GM21360 (cell line): ENCODE measurements around the gene SERPINA9.
"Not testable (repeated sequence)": the region's sequence is repeated elsewhere in the genome, so short reads cannot be mapped to it uniquely, and the experiment has no call there.

Source experiments
- ATAC-seq: cut with Tn5 transposase; IDR thresholded peaks from one replicate; pipeline ENCODE4 v1.9.1; 2021; ENCODE audit warnings: mild to moderate bottlenecking, moderate library complexity; ENCODE audit not compliant: unreplicated experiment

SERPINA9 gene, protein sequence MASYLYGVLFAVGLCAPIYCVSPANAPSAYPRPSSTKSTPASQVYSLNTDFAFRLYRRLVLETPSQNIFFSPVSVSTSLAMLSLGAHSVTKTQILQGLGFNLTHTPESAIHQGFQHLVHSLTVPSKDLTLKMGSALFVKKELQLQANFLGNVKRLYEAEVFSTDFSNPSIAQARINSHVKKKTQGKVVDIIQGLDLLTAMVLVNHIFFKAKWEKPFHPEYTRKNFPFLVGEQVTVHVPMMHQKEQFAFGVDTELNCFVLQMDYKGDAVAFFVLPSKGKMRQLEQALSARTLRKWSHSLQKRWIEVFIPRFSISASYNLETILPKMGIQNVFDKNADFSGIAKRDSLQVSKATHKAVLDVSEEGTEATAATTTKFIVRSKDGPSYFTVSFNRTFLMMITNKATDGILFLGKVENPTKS

DNA sequence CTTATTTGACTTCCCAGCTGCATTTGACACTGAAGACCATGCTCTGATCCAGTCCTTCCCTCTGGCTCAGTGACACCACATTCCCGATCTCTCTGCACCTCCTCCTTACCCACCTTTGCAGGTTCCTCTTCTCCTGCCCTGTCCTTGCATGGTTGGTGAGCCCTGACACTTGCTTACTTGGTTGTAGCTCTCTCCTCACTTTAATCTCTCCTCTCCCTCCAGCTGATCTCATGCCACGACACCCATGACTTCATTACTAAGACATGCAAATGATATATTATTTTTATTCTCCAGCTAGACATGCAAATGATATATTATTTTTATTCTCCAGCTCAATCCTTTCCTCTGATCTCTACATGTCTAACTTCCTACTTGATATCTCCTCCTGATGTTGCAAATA, at the start of gene SERPINA9:
TSS of gene SERPINA9 (minus strand) at position 175 of the 400 bp plus-strand sequence. CDS start 6,357 bp downstream, outside the sequence.
- no peak for ATAC-seq

DNA sequence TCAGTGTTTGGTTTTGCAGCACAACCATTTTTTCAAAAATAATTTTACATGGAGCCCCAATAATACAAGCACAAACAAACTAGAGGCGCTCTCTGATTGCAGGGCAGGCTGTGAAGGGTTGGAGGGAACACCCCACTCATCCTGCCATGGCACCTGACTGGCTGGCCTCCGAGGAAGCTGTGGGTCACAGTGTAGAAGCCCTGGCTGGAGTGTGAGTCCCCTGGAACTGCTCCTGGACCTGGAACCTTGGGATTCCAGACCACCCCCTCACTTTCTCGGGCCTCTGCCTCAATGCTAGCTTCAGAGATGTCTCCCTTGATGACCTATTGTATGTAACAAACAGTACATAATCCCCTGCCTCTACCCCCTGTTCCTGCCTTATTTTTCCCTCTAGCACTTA, 48.1 kb upstream of the SERPINA9 start:
- no peak for ATAC-seq

DNA sequence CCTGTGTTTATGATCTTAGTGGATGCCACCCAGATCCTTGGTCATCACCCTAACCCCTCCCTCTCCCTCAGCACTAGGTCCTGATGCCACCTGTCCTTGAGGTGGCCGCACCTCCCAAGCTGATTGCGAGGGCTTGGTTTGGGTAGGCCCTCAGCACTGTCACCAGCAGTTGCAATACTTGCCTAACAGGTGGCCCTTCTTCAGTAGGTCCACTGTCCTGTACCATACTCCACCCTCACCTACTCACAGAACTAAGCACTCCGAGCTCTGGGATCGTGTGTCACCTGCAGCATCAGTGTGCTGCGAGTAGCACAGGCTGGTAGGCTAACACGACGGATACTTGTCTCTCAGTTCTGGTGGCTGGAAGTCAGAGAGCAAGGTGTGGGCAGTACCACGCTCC, 47.3 kb upstream of the SERPINA9 start:
- no peak for ATAC-seq

DNA sequence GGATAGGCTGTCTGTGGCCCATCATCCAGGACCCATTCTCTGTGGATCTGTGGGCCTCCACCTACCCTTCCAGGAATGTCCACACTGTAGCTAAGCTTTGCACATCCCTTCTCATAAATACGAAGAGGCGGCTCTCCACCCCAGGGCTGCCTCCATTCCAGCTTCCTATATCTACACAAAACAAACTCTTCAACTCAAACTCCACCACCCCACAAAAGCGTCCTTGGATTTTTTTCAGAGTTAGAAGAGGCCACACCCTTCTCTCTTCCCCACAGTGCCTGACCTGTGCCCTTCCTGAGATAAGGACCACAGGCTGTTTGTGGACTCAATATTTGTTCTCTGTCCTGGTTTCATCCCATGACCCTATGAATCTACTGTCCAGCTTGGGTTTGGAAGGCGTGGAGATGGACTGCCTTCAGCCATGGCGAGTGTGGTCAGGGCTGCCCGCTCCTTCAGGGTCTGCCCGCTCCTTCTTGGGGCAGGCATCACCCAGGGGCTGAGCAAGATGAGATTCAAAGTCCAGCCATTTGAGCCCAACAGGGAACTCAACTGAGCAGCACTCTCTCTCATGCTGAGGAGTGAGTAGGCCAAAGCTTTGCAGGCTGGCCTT, 46.2 kb upstream of the SERPINA9 start:
- no peak for ATAC-seq

DNA sequence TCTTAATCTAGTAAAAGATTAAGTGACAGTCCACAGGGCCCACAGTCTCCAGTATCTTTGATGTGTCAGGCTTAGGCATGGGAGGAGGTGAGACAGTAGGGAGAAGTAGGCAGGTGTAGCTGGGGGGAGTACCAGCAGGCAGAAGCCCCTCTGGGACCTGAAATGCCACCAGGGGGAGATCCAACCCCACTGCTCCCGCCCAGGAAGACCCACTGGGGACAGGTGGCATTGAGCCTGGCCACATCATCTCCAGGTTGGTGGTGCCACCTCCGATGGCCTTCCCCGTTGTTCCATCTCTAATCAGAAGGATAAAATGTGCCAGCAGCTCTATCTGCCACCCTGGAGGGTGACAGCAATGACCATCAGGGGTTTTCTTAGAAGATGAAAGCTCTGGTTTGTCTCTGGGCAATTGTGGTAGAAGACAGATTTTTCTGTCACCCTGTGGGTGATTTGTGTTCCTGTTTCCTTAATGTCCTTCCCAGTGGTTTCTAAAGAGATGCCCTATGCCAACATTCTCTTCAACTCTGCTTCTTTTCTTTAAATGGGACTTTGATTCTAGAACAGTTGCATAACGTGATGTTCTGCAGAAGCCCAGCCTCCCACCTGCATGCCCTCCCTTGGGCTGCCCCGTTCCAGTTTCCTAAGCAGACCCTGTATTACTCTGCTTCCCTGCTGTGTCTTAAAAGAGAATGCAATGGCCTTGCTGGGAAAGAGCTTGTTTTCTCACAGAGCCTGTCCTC, 45.5 kb upstream of the SERPINA9 start:
- ATAC-seq, result no peak

DNA sequence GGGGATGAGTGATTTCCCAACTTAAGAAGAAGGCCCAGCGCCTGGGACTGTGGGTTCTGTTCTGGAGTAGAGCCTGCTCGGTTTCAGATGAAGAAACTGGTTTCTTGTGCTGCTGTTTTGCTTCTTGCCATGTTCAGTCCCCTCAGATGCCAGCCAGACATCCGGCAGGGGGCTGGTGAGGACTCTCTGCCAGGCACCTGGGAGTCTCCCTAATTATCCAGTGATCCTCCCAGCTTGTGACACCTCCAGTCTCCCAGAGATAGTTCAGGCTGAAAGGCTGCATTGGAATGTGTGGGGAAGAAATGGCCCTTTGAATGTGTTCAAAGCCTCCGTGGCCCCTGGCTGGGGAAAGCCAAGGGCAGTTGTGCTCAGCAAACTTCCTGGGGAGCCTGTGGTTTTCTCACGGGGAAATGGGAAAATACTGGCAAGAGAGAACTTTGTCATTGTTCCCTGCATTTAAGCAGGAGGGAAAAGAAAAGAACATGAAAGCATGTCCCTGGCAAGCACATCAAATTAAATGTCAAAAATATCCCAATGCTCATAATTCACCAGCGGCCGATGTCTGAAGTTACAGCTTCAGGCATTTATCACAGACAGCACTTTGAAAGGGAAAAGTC, 41.8 kb upstream of the SERPINA9 start:
- ATAC-seq, result no peak

DNA sequence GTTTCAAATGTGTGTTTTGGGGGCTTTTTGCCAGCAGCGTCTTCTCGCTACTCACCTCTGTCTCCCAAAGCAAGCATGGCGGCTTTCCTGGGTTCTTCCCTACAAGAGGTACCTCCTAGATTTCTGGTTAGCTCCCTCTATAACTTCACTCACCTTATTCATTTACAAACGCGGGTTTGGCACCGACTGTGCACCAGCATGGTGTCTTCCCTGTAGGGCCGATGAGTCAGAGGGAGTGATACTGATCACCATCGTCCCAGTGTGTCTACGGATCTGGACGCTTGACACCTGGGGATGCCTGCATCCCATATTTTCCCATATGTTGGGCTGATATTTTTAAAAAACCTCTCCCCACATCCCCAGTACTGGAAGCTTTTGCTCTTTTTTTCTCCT, 41.2 kb upstream of the SERPINA9 start:
- ATAC-seq, result no peak

DNA sequence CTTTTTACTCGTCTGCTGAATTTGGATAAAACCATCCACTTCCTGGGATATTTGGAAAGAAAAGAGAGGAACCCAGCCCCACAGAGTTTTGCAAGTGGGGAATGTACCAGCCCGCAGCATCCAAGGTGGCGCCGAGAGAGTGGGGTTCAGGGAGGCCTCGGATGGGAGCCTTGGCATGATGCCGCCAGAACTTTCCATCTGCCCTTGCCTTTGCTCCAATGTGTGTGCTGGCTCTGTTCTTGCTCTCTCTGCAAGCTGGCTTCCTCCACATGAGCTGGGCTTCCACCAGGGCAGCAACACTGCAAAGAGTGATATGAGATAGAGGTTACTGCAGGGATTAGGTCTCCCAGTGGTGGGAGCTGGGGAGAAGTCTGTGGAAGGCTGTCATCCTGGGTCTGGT, 39.9 kb upstream of the SERPINA9 start:
- no peak for ATAC-seq

DNA sequence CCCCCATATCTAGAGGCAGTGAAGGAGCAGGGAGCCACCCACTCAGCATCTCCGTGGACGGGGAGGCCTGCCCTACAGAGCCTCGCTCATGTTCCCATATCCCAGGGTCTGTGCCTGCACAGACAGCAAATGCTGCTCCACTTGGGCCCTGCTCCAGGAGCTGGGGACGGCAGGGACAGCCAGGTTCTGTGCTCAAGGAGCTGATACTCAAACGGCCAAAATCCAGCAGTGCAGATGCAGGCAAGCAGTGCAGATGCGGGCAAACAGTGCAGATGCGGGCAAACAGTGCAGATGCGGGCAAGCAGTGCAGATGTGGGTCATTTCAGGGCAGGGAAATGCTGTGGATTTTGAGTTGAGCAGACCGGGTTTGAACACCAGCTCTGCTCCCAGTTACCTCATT, 39.4 kb upstream of the SERPINA9 start:
- no peak for ATAC-seq

DNA sequence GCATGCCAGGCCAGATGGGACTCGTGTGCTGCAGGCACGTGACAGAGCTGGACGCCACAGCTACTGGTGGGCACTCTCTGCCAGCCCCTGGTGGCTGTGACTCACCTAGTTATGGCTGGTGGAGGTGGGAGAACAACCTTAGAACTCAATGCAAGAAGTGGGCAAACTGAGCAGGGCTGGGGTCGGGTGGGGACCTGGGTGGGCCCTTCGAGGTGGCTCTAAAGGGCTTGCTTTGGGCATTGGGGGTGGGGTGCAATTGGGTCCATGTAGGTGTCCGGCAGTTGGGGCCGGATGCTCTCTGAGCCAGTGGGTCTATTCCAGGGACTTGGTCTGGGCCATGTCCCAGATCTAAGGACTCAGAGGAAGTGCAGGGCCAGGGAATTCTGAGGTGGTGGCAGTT, 38.4 kb upstream of the SERPINA9 start:
- no peak for ATAC-seq

DNA sequence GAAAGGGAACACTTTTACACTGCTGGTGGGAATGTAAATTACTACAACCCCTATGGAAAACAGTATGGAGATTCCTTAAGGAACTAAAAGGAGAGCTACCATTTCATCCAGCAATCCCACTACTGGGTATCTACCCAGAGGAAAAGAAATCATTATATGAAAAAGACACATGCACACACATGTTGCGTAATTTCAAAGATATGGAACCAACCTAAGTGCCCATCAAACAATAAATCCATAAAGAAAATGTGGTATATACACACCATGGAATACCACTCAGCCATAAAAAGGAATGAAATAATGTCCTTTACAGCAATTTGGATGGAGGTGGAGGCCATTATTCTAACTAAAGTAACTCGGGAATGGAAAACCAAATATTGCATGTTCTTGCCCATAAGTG, 34.5 kb upstream of the SERPINA9 start:
- ATAC-seq, result not testable (repeated sequence)

DNA sequence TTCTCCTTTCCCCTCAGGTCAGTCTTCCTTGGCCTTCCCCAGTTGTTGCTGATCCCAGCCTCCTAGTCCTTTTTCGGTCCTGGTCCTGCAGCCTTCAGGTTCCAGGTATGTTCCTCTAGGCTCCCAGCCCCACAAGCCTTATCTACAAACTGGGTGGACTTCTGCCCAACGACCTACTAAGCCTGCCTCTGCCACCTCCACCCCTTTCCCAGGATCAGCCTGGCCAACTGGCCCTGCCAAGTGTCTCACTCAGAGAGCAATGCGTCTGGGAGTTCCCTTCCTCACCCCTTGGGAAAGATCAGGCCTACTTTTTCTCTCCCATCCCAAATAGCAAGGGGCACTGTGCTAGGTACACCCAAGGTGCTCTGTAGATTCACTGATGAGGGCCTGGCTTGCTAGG, 33.4 kb upstream of the SERPINA9 start, which contains the start of gene SERPINA12:
TSS of gene SERPINA12 (minus strand) at position 114 of the 400 bp plus-strand sequence. CDS start 11,072 bp downstream, outside the sequence.
- no peak for ATAC-seq

DNA sequence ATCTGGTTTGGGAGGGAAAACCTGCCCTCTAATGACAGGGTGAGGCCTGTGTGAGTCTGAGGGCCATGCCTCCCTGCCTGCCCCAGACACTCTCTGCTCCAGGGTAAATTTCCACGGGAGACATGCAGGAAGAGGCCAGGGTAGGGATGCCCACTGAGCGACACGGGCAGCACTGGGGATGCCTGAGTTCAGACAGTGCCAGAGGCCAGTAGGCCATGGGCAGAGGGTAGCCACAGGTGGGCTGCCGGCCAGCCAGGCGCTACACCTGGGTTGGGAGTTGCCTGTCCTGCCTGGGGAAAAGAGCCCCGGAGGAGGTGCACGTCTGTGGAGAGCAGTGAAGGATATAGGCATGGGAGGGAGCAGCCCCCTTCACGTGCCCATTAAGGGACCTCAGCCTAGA, 29.6 kb upstream of the SERPINA9 start:
- ATAC-seq, result no peak

DNA sequence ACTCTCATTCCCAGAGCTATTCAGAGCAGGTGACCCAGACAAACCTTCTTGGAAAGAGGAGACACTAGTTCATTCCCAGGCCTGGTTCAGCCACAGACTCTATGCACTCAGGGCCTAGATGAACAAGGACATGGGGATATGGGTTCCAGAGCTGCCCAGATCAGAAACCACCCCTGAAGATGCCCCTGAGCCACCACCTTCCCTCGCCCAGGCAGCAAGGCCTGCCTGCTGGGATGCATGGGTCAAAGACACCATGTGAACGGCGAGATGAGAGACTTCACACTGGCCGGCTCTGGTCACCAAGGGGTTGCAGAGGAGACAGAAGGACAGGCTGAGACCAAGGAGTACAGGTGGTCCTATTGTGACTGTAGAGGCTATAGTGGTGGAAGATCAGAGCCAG, 29.2 kb upstream of the SERPINA9 start:
- no peak for ATAC-seq

DNA sequence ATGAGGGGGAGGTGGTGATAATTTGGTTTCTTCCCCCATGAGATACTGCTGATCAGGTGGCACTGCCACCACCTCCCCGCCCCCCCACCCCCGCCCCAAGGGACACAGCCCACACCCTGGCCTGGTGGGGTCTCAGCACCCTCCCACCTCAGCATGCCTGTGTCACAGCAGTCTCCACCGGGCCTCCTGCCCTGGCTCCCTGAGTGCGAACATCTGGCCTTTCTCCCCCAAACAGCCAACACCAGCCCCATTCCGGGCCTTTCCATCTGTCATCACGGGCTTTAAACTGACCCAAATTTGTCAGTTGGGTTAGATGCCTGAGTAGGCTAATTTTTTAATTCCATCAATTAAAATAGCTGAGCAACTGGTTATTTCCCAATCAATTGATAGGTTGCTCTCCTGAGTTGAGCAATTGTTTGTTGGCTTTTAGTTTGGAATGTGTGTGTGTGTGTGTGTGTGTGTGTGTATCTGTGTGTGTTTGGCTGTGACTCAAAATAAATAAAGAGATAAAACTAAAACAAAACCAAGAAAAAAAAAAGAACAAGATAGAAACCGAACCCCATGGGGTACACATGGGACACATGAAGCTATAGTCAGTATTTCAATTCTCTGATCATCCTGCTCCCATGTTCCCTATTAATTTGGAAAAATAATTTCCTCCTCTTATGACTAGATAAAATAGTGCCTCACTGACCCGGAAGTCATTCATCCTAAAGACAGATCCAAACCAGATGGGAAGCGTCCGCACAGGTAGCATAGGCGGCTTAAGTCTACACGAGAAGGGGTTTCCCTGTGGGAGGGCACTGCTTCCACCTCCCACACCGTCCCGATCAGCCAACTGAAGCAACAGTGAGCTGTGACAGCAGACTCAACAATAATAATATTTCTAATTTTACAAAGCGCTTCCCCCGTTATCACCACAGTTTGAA, 25.9 kb upstream of the SERPINA9 start:
- ATAC-seq, result no peak

DNA sequence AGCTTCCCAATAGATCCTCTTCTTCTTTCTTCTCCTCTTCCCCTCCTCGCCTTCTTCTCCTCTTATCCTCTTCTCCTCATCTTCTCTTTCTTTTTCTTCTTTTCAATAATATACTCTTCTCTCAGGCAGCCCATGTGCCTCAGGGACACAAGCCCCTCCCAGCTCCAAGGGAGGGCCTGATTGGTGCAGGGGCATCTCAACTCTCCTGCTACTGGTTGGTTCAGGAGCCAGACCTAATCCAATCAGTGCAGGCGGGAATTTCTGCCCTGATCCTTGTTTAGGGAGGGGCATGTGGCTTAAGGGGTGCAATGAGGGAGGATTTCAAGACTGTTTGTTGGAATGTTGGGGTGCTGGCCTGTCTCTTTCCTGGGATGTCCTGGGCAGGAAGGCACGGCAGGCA, 24.3 kb upstream of the SERPINA9 start:
- ATAC-seq, result no peak

DNA sequence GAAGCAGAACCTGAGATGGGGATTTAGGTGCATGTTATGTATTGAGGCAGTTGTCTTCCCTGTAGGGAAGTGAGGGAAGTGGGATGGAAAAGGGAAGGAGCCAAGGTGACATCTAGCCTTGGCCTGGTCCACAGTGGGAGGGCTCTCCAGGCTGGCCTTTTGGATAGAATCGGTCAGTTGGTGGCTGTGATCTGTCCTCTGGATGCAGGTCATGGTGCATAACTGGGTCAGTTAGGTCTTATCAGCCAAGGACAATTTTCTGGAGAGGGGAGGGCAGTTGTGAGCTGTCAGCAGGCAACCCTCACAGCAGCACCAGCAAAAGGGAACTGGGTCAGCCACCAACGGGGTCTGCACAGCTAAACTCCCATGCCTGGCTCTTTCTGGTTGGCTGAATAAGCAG, 23.7 kb upstream of the SERPINA9 start:
- no peak for ATAC-seq

DNA sequence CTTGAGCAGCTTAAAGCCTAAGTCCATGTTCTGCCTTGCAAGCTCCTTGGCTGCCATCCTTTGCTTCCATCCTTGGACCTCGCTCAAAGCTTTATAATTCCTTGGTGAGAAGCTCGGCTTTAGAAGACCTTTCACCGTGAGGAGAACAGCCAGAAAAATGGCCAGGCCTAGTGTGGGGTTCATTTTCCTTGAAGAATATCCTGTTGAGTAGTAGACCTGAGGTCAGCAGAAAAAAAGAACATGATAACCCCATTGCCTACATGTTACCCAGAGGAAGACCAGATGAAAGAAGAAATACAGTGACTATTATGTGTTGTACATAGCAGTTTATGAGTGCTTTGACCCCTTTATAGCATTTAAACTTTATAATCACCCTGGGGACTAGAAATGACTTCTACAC, 22.2 kb upstream of the SERPINA9 start:
- ATAC-seq, result no peak

DNA sequence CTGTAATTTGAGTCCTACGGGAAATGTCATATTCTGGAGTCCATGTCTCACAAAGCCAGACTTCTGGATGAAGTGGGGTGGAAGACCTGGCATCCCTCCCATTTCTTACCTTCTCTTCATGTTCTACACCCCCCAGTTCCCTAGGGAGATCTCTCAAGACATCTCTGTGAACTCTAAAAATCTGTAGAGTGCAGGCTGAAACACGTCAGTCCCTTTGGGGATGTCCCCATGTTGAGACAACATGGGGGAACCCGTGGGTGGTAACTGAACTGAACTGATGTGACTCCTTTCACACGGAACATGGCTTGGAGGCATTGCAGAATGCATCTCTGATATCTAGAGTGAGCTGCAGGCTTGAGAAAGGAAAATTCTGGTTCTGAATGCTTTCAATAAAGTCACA, 18.1 kb upstream of the SERPINA9 start:
- ATAC-seq, result peak; percentile 76

DNA sequence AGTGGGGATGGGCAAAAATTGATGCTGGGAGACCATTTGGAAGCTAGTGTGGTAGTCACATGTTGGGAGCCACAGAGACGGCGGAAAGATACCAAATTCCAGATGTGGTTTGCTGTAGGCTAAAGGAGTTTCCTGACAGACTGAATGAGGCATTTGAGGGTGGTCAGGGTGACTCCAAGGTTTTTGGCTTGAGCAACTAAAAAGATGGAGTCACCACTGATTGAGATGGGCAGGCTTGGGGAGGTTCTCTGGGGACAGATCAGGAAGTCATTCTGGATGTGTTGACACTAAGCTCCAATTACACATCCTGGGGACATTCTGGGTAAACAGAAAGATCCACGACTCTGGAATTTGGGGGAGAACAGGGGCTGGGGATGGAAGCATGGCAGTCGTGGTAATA, 15.5 kb upstream of the SERPINA9 start:
- no peak for ATAC-seq
